HG02642 (cell line): Measurements from ENCODE around the gene GSTO2.

Experiments
- ATAC-seq: cut with Tn5 transposase; IDR thresholded peaks from one replicate; pipeline ENCODE4 v1.9.1; 2021; ENCODE audit warnings: mild to moderate bottlenecking; ENCODE audit not compliant: unreplicated experiment, poor library complexity

Gene GSTO2

GRCh38 chr10:104253106-104253505 is 15.9 kb upstream of the GSTO2 start:
- no peak for ATAC-seq

- ATAC-seq = no peak
Observed at GRCh38 chr10:104253606-104254410, 15.2 kb upstream of the GSTO2 start.

GRCh38 chr10:104254493-104255310 is 14.3 kb upstream of the GSTO2 start, which contains the start of gene GSTO1:
TSS of gene GSTO1 (plus strand) at chr10:104254892. CDS start at chr10:104254929, 37 bp downstream.
- peak; percentile 82 for ATAC-seq

- peak; percentile 32 for ATAC-seq
Observed at GRCh38 chr10:104255311-104255981, 13.5 kb upstream of the GSTO2 start.

GRCh38 chr10:104256335-104256961 is 12.5 kb upstream of the GSTO2 start:
- ATAC-seq = no peak

- ATAC-seq = no peak
Observed at GRCh38 chr10:104257235-104257634, 11.7 kb upstream of the GSTO2 start.

- ATAC-seq = no peak
Observed at GRCh38 chr10:104258209-104258608, 10.8 kb upstream of the GSTO2 start.

- no peak for ATAC-seq
Observed at GRCh38 chr10:104259456-104259855, 9.5 kb upstream of the GSTO2 start.

- no peak for ATAC-seq
Observed at GRCh38 chr10:104259999-104260774, 8.8 kb upstream of the GSTO2 start.

GRCh38 chr10:104260775-104261115 is 8.2 kb upstream of the GSTO2 start:
- ATAC-seq = no peak

GRCh38 chr10:104262055-104262454 is 6.9 kb upstream of the GSTO2 start:
- no peak for ATAC-seq

- no peak for ATAC-seq
Observed at GRCh38 chr10:104264783-104265182, 4.2 kb upstream of the GSTO2 start.

GRCh38 chr10:104267721-104268404 is 1.1 kb upstream of the GSTO2 start:
- no peak for ATAC-seq

GRCh38 chr10:104268405-104268712 is 625 bp upstream of the GSTO2 start:
- ATAC-seq = no peak

GRCh38 chr10:104273286-104273685 is 4.3 kb downstream of the GSTO2 start:
- no peak for ATAC-seq

GRCh38 chr10:104273899-104274575 is 5.1 kb downstream of the GSTO2 start:
- no peak for ATAC-seq

GRCh38 chr10:104274762-104275721 is 6.1 kb downstream of the GSTO2 start:
- ATAC-seq = peak; percentile 65

GRCh38 chr10:104276192-104276591 is 7.2 kb downstream of the GSTO2 start:
- no peak for ATAC-seq
